K562 (cell line): ENCODE results near the gene SULT1B1. TPM values are rescaled to one million over a fixed set of nuclear protein-coding genes. Genes with fewer than 3 reads are reported as not detected.

ENCODE experiments used
- ATAC-seq: fragments of 200-7000 bp; cut with Tn5 transposase; 3 replicates; pipeline ENCODE4 v1.9.1; 2020; ENCODE audit warnings: moderate library complexity
- BruUV-seq: library from RNA; stranded (reverse); fragments of 400-500 nt; replicated peaks from 2 replicates; lab custom pipeline; 2021; lab: Mats Ljungman, UMichigan
- CTCF ChIA-PET: fragments of 300-600 bp; formaldehyde crosslinking; extraction: SDS; loops from one replicate; lab custom pipeline; 2021; ENCODE audit warnings: low intra/inter-chr PET ratio; lab: Yijun Ruan, JAX
- POLR2A ChIA-PET: fragments of 300-600, 350-650 bp; sonication (Branson Sonifier 250); formaldehyde crosslinking; extraction: SDS; loops from one replicate; lab custom pipeline; 2021; ENCODE audit warnings: antibody characterized with exemption, inconsistent platforms; lab: Yijun Ruan, JAX
- DNase-seq, 4 experiments: peaks; one replicate each; pipeline versions ENCODE4 v3.0.0 to v3.0.0-alpha.2; 2011 to 2018; ENCODE audit warnings: low spot score in 3 of 4, mixed read lengths in 3 of 4; ENCODE audit errors: extremely low read depth in 1 of 4
- FAIRE-seq: peaks from 2 replicates; lab custom pipeline; 2011; peaks lifted over from hg19 to GRCh38; lab: Jason Lieb, UNC
- H2AFZ ChIP-seq: 2 replicates; pipeline ENCODE4 v1.6.0; 2011; ENCODE audit warnings: low read depth, low read length, control low read depth, inconsistent platforms
- H3K27ac ChIP-seq: fragments of 200-600 bp; 3 replicates; pipeline ENCODE4 v1.8.0; 2011; ENCODE audit warnings: low read depth, mild to moderate bottlenecking, control low read depth, inconsistent platforms, low read length, moderate library complexity, mixed read lengths; ENCODE audit errors: extremely low read depth
- H3K27me3 ChIP-seq, 2 experiments: fragments of 300-600 bp in 1 of 2; 2 replicates in 1 of 2; 3 replicates in 1 of 2; pipeline versions ENCODE4 v1.6.0 to v1.8.0; 2011; ENCODE audit warnings: inconsistent platforms in 2 of 2, low read length in 2 of 2, mild to moderate bottlenecking in 1 of 2, mixed read lengths in 1 of 2, moderate library complexity in 1 of 2; ENCODE audit not compliant: control insufficient read depth in 2 of 2, insufficient read depth in 2 of 2
- H3K36me3 ChIP-seq: fragments of 300-600 bp; 3 replicates; pipeline ENCODE4 v1.8.0; 2011; ENCODE audit warnings: mild to moderate bottlenecking, low read length, inconsistent platforms; ENCODE audit not compliant: control insufficient read depth, insufficient read depth
- H3K4me1 ChIP-seq, 2 experiments: fragments of 200-600 bp in 1 of 2; replicated peaks in 1 of 2; 2 replicates in 1 of 2; 3 replicates in 1 of 2; pipeline versions ENCODE4 v1.5.1 to v1.8.0; 2011; ENCODE audit warnings: inconsistent platforms in 2 of 2, low read length in 2 of 2, mild to moderate bottlenecking in 1 of 2, mixed read lengths in 1 of 2, moderate library complexity in 1 of 2; ENCODE audit not compliant: control insufficient read depth in 2 of 2, insufficient read depth in 2 of 2
- H3K4me2 ChIP-seq: 2 replicates; pipeline ENCODE4 v1.6.1; 2011; ENCODE audit warnings: low read length, control low read depth, inconsistent platforms, mixed read lengths; ENCODE audit not compliant: insufficient read depth
- H3K4me3 ChIP-seq: fragments of 200-600 bp; sonication (generic), shearing (Covaris generic); 2 replicates; pipeline ENCODE4 v1.5.1; 2016; ENCODE audit warnings: control low read depth, inconsistent platforms
- H3K79me2 ChIP-seq: fragments of 200-600 bp; 3 replicates; pipeline ENCODE4 v1.8.0; 2011; ENCODE audit warnings: low read length, inconsistent platforms; ENCODE audit not compliant: control insufficient read depth, insufficient read depth
- H3K9ac ChIP-seq, 2 experiments: 2 replicates each; pipeline versions ENCODE4 v1.6.0 to v1.6.1; 2011; ENCODE audit warnings: low read depth in 2 of 2, low read length in 2 of 2, control low read depth in 1 of 2, inconsistent platforms in 1 of 2, mild to moderate bottlenecking in 1 of 2, mixed read lengths in 1 of 2; ENCODE audit not compliant: insufficient read depth in 1 of 2
- H3K9me1 ChIP-seq: one replicate; pipeline ENCODE4 v1.6.0; 2011; ENCODE audit warnings: inconsistent platforms, mild to moderate bottlenecking, low read length, moderate library complexity; ENCODE audit not compliant: control insufficient read depth, insufficient read depth
- H3K9me3 ChIP-seq: replicated peaks from 2 replicates; pipeline ENCODE4 v1.5.1; 2011; ENCODE audit warnings: low read depth, low read length, inconsistent platforms; ENCODE audit not compliant: control insufficient read depth, insufficient read depth
- H4K20me1 ChIP-seq: replicated peaks from 2 replicates; pipeline ENCODE4 v1.6.1; 2011; ENCODE audit warnings: low read length, inconsistent platforms, mixed read lengths; ENCODE audit not compliant: control insufficient read depth, insufficient read depth
- CGGBP1 ChIP-seq: fragments of 250-450 bp; sonication (Bioruptor Pico); IDR thresholded peaks from 2 replicates; pipeline ENCODE4 v1.9.0; 2021; ENCODE audit warnings: mild to moderate bottlenecking
- HBP1 ChIP-seq: fragments of 450-650 bp; formaldehyde crosslinking; IDR thresholded peaks from 2 replicates; pipeline ENCODE4 v1.4.0; 2022; ENCODE audit warnings: missing genetic modification characterization
- HDAC2 ChIP-seq: fragments of 450-650 bp; IDR thresholded peaks from 2 replicates; pipeline ENCODE4 v1.6.1; 2016; ENCODE audit warnings: mild to moderate bottlenecking
- HNRNPUL1 ChIP-seq: fragments of 200-400 bp; formaldehyde crosslinking; IDR thresholded peaks from 2 replicates; pipeline ENCODE4 v1.6.1; 2017; ENCODE audit warnings: low read length
- JUN ChIP-seq, 2 experiments: sonication (generic) in 1 of 2; formaldehyde crosslinking in 1 of 2; IDR thresholded peaks; 2 replicates each; pipeline versions ENCODE4 v1.6.1 to v1.8.0; 2012 to 2022; ENCODE audit warnings: borderline replicate concordance in 2 of 2, mild to moderate bottlenecking in 2 of 2, improper control_type of control experiment in 1 of 2, low read depth in 1 of 2, low read length in 1 of 2, missing genetic modification reagents in 1 of 2
- L3MBTL2 ChIP-seq: fragments of 450-650 bp; IDR thresholded peaks from 2 replicates; pipeline ENCODE4 v1.6.1; 2016; ENCODE audit warnings: mild to moderate bottlenecking, moderate library complexity
- NCOR1 ChIP-seq: fragments of 450-650 bp; IDR thresholded peaks from 2 replicates; pipeline ENCODE4 v1.6.1; 2016; ENCODE audit warnings: mild to moderate bottlenecking, moderate library complexity
- PML ChIP-seq: IDR thresholded peaks from 2 replicates; pipeline ENCODE4 v1.6.1; 2012; ENCODE audit warnings: low read length, inconsistent platforms
- TAF9B ChIP-seq: fragments of 450-650 bp; IDR thresholded peaks from 2 replicates; pipeline ENCODE4 v1.6.1; 2018; ENCODE audit warnings: mild to moderate bottlenecking; ENCODE audit not compliant: partially characterized antibody
- ZBTB1 ChIP-seq: sonication (generic); formaldehyde crosslinking; IDR thresholded peaks from 2 replicates; pipeline ENCODE4 v1.8.1; 2023; ENCODE audit warnings: missing genetic modification reagents, low read depth, mild to moderate bottlenecking, borderline replicate concordance
- ZFP36 ChIP-seq: fragments of 150-350 bp; IDR thresholded peaks from 2 replicates; pipeline ENCODE4 v1.6.1; 2018; ENCODE audit warnings: low read length, low read depth; ENCODE audit not compliant: partially characterized antibody
- ZNF217 ChIP-seq: sonication (generic); formaldehyde crosslinking; IDR thresholded peaks from 2 replicates; pipeline ENCODE4 v1.8.0; 2022; ENCODE audit warnings: mild to moderate bottlenecking, missing genetic modification reagents
- ZNF766 ChIP-seq: fragments of 200-800 bp; sonication (Bioruptor generic); conservative IDR thresholded peaks from 2 replicates; pipeline ENCODE4 v1.6.1; 2016; ENCODE audit warnings: missing genetic modification characterization, missing compliant biosample characterization
- WGBS: fragments of 100-300 bp; shearing (Covaris generic); methylation state at CpG from one replicate; pipeline ENCODE4 v1.1.6; 2016; ENCODE audit warnings: low coverage, mixed read lengths; ENCODE audit not compliant: insufficient coverage; ENCODE audit errors: missing lambda C conversion rate; 5-methylcytosine and 5-hydroxymethylcytosine counted together
- in situ Hi-C: fragments of 300-500 bp; cut with MboI; formaldehyde crosslinking; loops from 4 replicates; pipeline ENCODE4 v1.15.0; 2018; ENCODE audit warnings: inconsistent platforms, mixed read lengths
- intact Hi-C: fragments of 100-400 bp; cut with micrococcal nuclease; formaldehyde crosslinking; loops from 2 replicates; pipeline ENCODE4 v1.14.2; 2022
- polyA plus RNA-seq, 8 experiments: library from polyadenylated mRNA; depleted of rRNA in 4 of 8; stranded (reverse) in 5 of 8; unstranded in 3 of 8; fragments of >200 nt; fragmentation: Nextera tagmentation in 2 of 8; fragmentation: Illumina TruSeq in 1 of 8; extraction: Ambion mirVana in 2 of 8; extraction: Trizol in 1 of 8; gene quantifications; 2 replicates each; pipeline versions ENCODE4 v1.2.1 to v1.2.3, GENCODE V29; 2011 to 2014; ENCODE audit warnings: inconsistent platforms in 1 of 8, missing spikeins in 1 of 8
- total RNA-seq, 7 experiments: library from RNA; depleted of rRNA in 6 of 7; stranded (reverse); fragments of >200 nt in 6 of 7; fragmentation: Illumina TruSeq in 2 of 7; extraction: Trizol in 2 of 7; gene quantifications; 2 replicates each; pipeline versions ENCODE4 v1.2.1 to v1.2.3, GENCODE V29; 2011 to 2021; ENCODE audit warnings: low replicate concordance in 1 of 7

The SULT1B1 gene
- total and polyA plus RNA-seq, 9 of the 15 experiments (the other 6 are each of a cell fraction or from before 2014, with no cell fraction given): under 0.01 TPM; not detected in 8

- H2AFZ ChIP-seq: no peak overlapping the region
- H3K4me2 ChIP-seq: no peak overlapping the region
- intact Hi-C loops (no loop called here), in situ Hi-C loops (no loop called here)
- ATAC-seq: no peak
- no peaks in the 10 kb centered on the region for H3K79me2 ChIP-seq
- ChIA-PET CTCF (no interaction called here), POLR2A (interaction anchor here (0.6 kb wide), 1 partner anchor 337 kb away, joined by 3 read pairs; no protein-coding TSS in a partner anchor)
- H3K27ac ChIP-seq: no peak overlapping the region
- H3K4me1 ChIP-seq: no peaks in the 10 kb centered on the region
- H3K36me3 ChIP-seq: no peaks in the 10 kb centered on the region
- TF ChIP-seq CGGBP1 (CRISPR knock-in tag): no peak
- TF ChIP-seq HNRNPUL1: no peak
- TF ChIP-seq ZNF217 (CRISPR knock-in tag): no peak
- no peak for TF ChIP-seq L3MBTL2
- TF ChIP-seq ZBTB1 (CRISPR knock-in tag): no peak
- no peak for TF ChIP-seq HDAC2
- TF ChIP-seq NCOR1: no peak
- no peak for TF ChIP-seq PML
- TF ChIP-seq JUN (IDR thresholded peaks at IDR 0.05; ENCODE audit: borderline replicate concordance, low read depth, low read length): no peak
- TF ChIP-seq JUN (CRISPR knock-in tag; IDR thresholded peaks at IDR 0.05; ENCODE audit: borderline replicate concordance): no peak
- TF ChIP-seq ZFP36: no peak
- TF ChIP-seq HBP1 (CRISPR knock-in tag): no peak
- no peak for TF ChIP-seq ZNF766
- no peak for TF ChIP-seq TAF9B
- H3K4me3 ChIP-seq: no peak overlapping the region
- no peaks in the 10 kb centered on the region for H4K20me1 ChIP-seq
- 8% methylated on average over 2 of the region's 2 CpGs for WGBS
- H3K9me1 ChIP-seq: no peaks in the 10 kb centered on the region
- no TSS peak for BruUV-seq
- no peak for FAIRE-seq
- H3K27me3 ChIP-seq: no peaks in the 10 kb centered on the region
- no peak overlapping the region for H3K9ac ChIP-seq
- no peak for DNase-seq
- peaks cover 2% of the 10 kb centered on the region; the same call in 1 of the 2 replicates for H3K9me3 ChIP-seq
Observed at GRCh38 chr4:69775321-69775867, 15.0 kb upstream of the SULT1B1 start.
